ENCODE data around the gene CYP3A4.

- no peak for TF ChIP-seq CTCF (IDR thresholded peaks at IDR 0.05; ENCODE audit: insufficient read depth, low read length, poor library complexity, severe bottlenecking)
- no peak for TF ChIP-seq EZH2phosphoT487 (conservative IDR thresholded peaks at IDR 0.05; ENCODE audit: low read length)
These were observed 63.8 kb downstream of the CYP3A4 start for GRCh38 chr7:99719996-99720769.

Measured in SU-DHL-6 (cell line).